ENCODE measurements around the gene CXCR4.

DNA sequence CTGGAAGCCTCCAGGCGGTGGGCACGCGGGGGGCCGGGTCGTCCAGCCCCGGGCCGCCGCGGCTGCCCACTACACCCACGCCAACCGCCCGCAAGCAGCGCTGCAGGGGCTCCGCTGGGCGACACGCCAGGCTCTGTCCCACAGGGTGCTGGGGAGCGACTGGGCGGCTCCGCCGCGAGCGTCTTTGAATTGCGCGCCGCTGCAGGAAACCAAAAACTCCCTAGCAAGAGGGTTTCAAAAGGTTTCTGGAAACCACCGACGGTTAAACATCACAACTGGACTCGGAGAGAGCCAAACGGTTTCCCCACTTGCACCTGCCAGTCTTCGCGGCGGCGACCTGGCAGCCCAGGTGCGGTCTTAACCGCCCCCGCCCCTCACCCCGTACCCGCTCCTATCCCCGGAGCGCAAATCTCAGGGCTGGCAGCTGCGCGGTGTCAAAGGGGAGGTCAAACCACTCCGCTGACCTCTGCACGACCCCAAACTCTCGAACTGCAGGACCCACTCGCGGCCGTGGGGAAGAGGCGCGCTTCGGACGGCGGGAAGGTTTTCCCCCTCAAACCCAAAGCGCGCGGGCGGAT, 1.0 kb downstream of the CXCR4 start:
- TF ChIP-seq, protein P1, sequence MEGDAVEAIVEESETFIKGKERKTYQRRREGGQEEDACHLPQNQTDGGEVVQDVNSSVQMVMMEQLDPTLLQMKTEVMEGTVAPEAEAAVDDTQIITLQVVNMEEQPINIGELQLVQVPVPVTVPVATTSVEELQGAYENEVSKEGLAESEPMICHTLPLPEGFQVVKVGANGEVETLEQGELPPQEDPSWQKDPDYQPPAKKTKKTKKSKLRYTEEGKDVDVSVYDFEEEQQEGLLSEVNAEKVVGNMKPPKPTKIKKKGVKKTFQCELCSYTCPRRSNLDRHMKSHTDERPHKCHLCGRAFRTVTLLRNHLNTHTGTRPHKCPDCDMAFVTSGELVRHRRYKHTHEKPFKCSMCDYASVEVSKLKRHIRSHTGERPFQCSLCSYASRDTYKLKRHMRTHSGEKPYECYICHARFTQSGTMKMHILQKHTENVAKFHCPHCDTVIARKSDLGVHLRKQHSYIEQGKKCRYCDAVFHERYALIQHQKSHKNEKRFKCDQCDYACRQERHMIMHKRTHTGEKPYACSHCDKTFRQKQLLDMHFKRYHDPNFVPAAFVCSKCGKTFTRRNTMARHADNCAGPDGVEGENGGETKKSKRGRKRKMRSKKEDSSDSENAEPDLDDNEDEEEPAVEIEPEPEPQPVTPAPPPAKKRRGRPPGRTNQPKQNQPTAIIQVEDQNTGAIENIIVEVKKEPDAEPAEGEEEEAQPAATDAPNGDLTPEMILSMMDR (conservative IDR thresholded peaks at IDR 0.05) = no peak
- TF ChIP-seq EZH2 (IDR thresholded peaks at IDR 0.05; ENCODE audit: low read depth) = no peak

Data from PC-9 (cell line).